Mucosa of rectum (tissue), 2 donors: ENCODE measurements around the gene ZSCAN23.
"Not testable (repeated sequence)": the region's sequence is repeated elsewhere in the genome, so short reads cannot be mapped to it uniquely, and the experiment has no call there.

Experiments used
- H3K27ac ChIP-seq, 2 donors: one replicate each; pipeline ENCODE4 v1.7.0; 2013; ENCODE audit warnings: inconsistent platforms in 2 of 2, low read depth in 2 of 2, low read length in 2 of 2
- H3K27me3 ChIP-seq, 2 donors: one replicate each; pipeline ENCODE4 v1.7.0; 2013; ENCODE audit warnings: low read length in 2 of 2; ENCODE audit not compliant: control insufficient read depth in 2 of 2, insufficient read depth in 2 of 2
- H3K36me3 ChIP-seq, 2 donors: one replicate each; pipeline ENCODE4 v1.7.0; 2013; ENCODE audit warnings: low read length in 2 of 2; ENCODE audit not compliant: control insufficient read depth in 2 of 2, insufficient read depth in 2 of 2
- H3K4me1 ChIP-seq, 2 donors: one replicate each; pipeline ENCODE4 v1.7.0; 2013; ENCODE audit warnings: low read length in 2 of 2, mild to moderate bottlenecking in 1 of 2; ENCODE audit not compliant: control insufficient read depth in 2 of 2, insufficient read depth in 2 of 2
- H3K4me3 ChIP-seq, 2 donors: one replicate each; pipeline ENCODE4 v1.7.0; 2013; ENCODE audit warnings: low read length in 2 of 2
- H3K9ac ChIP-seq, 2 donors: one replicate each; pipeline ENCODE4 v1.7.0; 2013; ENCODE audit warnings: low read length in 2 of 2, low read depth in 1 of 2, mild to moderate bottlenecking in 1 of 2
- H3K9me3 ChIP-seq, 2 donors: one replicate each; pipeline ENCODE4 v1.7.0; 2013; ENCODE audit warnings: low read length in 2 of 2; ENCODE audit not compliant: control insufficient read depth in 2 of 2
- donor health status: healthy.
- donor health status: Normal muscosa, but diverticular disease.

ZSCAN23 gene

GRCh38 chr6:28407401-28407800, 35.9 kb downstream of the ZSCAN23 start:
- Histone ChIP-seq H3K4me3 (no peak overlapping the region), H3K9ac (no peak overlapping the region), H3K4me1 (no peaks in the 10 kb centered on the region), H3K9me3 (no peaks in the 10 kb centered on the region), H3K27me3 (peaks cover 0 to 4% of the 10 kb centered on the region in 2 donors), H3K36me3 (no peaks in the 10 kb centered on the region), H3K27ac (no peak overlapping the region)

DNA sequence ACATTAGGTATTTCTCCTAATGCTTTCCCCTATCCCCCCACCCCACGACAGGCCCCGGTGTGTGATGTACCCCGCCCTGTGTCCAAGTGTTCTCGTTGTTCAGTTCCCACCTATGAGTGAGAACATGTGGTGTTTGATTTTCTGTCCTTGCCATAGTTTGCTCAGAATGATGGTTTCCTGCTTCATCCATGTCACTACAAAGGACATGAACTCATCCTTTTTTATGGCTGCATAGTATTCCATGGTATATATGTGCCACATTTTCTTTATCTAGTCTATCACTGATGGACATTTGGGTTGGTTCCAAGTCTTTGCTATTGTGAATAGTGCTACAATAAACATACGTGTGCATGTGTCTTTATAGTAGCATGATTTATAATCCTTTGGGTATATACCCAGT, 39.4 kb downstream of the ZSCAN23 start:
- not testable (repeated sequence) for H3K9ac ChIP-seq, H3K36me3 ChIP-seq, H3K4me3 ChIP-seq, H3K27ac ChIP-seq, H3K4me1 ChIP-seq, H3K27me3 ChIP-seq, H3K9me3 ChIP-seq

- Histone ChIP-seq H3K4me3 (no peak overlapping the region), H3K4me1 (peaks cover 0 to 2% of the 10 kb centered on the region in 2 donors), H3K36me3 (peaks cover 0 to 8% of the 10 kb centered on the region in 2 donors), H3K9ac (no peak overlapping the region), H3K27ac (no peak overlapping the region), H3K27me3 (peaks cover 0 to 3% of the 10 kb centered on the region in 2 donors), H3K9me3 (no peaks in the 10 kb centered on the region)
Measured at GRCh38 chr6:28402197-28402596, 41.1 kb downstream of the ZSCAN23 start.

- Histone ChIP-seq H3K36me3 (peaks cover 0 to 14% of the 10 kb centered on the region in 2 donors), H3K4me3 (no peak overlapping the region)
Measured at GRCh38 chr6:28401172-28401571, 42.1 kb downstream of the ZSCAN23 start.

GRCh38 chr6:28400122-28400451, 43.2 kb downstream of the ZSCAN23 start:
- H3K9me3 ChIP-seq = no peaks in the 10 kb centered on the region
- peaks cover 0 to 3% of the 10 kb centered on the region in 2 donors for H3K27me3 ChIP-seq
- H3K27ac ChIP-seq = peak overlapping the region in 1 of 2 donors; percentile 46
- H3K4me1 ChIP-seq = peaks cover 0 to 2% of the 10 kb centered on the region in 2 donors
- peaks cover 0 to 14% of the 10 kb centered on the region in 2 donors for H3K36me3 ChIP-seq
- H3K9ac ChIP-seq = peak overlapping the region; percentile 57 to 90
- peak overlapping the region; percentile 88 to 95 for H3K4me3 ChIP-seq

More at GRCh38 chr6:28401172-28401571, 42.1 kb downstream of the ZSCAN23 start:
- H3K4me1 ChIP-seq = peaks cover 0 to 2% of the 10 kb centered on the region in 2 donors
- H3K27ac ChIP-seq = no peak overlapping the region
- no peaks in the 10 kb centered on the region for H3K9me3 ChIP-seq
- H3K9ac ChIP-seq = no peak overlapping the region
- peaks cover 0 to 3% of the 10 kb centered on the region in 2 donors for H3K27me3 ChIP-seq

DNA sequence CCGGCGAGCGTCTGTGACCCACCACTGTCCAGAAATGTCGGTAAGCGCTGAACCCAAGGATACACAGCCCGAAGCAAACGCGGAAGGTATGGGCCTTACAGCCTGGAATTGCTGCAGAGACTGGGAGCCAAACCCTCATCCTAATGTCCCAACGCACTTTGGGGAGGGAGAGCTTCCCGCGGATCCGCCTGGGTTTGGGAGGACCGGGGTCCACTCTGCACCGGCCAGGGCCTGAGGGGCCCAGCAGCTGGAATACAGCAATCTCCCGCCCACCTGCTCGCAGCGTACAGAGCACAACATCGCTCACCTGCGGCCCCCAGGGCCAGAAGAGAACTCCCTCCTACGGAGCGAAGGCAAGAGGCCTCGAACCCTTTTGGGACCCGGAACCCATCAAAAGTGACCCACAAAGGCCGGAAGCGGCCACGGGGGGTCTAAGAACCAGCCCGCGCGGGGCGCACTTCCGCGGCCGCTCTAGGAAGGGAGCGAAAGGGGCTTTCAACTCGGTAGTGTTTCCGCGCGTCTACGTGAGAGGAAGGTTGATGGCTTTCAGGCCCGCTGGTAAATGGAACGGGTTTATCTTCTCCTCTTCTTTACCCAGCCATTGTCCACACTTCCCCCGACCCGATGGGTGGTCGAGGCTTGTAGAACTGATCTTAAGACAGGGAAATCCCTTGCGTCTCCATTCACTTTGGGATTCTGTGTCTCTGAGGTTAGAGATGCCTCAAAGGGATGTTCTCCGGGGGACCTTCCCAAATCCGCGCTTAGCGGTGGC, 43.8 kb downstream of the ZSCAN23 start, which contains the start of gene ZSCAN12:
Gene ZSCAN12 (minus strand): TSS at position 398 of the 772 bp plus-strand sequence. CDS start 1,342 bp downstream, outside the sequence.
- peaks cover 0 to 14% of the 10 kb centered on the region in 2 donors for H3K36me3 ChIP-seq
- peak within 1 kb of the TSS; percentile 6 to 46 for H3K27ac ChIP-seq
- peaks cover 0 to 2% of the 10 kb centered on the region in 2 donors for H3K4me1 ChIP-seq
- no peaks in the 10 kb centered on the region for H3K9me3 ChIP-seq
- H3K4me3 ChIP-seq = peak within 1 kb of the TSS; percentile 88 to 95
- peaks cover 0 to 3% of the 10 kb centered on the region in 2 donors for H3K27me3 ChIP-seq
- H3K9ac ChIP-seq = peak within 1 kb of the TSS; percentile 57 to 90

DNA sequence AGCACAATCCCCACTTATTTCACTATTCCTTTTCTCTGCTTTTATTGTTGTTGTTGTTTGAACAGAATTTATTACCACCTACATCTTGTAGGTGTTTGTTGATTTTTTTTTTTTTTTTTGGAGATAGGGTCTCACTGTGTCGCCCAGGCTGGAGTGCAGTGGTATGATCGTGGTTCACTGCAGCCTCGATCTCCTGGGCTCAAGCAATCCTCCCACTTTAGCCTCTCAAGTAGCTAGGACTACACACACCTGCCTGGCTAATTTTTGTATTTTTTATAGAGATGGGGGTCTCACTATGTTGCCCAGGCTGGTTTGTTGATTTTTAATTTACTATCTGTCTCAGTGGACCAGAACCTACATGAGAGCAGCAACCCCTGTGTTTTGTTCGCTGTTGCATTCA, 47.4 kb downstream of the ZSCAN23 start:
- Histone ChIP-seq H3K27ac (no peak overlapping the region), H3K27me3 (peaks cover 0 to 3% of the 10 kb centered on the region in 2 donors), H3K36me3 (peaks cover 5 to 28% of the 10 kb centered on the region in 2 donors), H3K4me3 (no peak overlapping the region), H3K9me3 (no peaks in the 10 kb centered on the region), H3K4me1 (peaks cover 0 to 2% of the 10 kb centered on the region in 2 donors), H3K9ac (no peak overlapping the region)

DNA sequence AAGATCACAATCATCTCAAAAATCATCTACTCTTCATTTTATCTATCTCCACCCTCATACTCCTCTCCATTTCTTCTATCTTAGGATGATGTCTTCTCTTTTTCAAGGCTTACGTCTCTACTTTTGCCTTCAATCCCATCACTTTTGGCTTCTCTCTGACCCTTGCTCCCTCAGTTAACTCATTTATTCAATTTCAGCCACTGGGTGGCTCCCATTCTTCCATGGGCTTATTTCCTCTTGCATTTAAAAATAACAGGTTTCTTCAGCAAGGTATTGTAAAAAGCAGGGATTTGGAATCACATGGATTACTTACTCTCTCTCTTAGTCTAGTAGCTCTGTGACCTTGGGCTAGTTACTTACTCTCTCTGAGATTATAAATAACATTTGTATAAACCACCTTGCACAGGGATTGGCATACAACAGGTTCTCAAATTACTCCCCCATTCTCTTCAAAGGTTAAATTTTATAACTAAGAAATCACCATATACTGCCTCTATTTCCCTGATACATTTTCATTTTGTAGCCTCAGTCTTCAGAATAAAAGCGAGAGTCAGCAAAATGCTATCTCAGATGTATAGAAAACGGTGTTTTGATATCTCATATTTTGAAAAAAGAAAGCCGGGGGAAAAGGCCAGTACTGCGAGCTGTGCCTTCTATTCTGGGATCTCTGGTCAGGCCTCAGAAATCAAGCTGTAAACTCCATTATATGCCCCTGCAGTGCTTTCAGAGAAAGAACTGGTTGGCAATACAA, 49.2 kb downstream of the ZSCAN23 start:
- Histone ChIP-seq H3K27ac (no peak overlapping the region), H3K4me3 (no peak overlapping the region), H3K27me3 (peaks cover 0 to under 1% of the 10 kb centered on the region in 2 donors), H3K4me1 (peaks cover 0 to 2% of the 10 kb centered on the region in 2 donors), H3K9me3 (no peaks in the 10 kb centered on the region), H3K36me3 (peaks cover 10 to 44% of the 10 kb centered on the region in 2 donors), H3K9ac (no peak overlapping the region)

- H3K36me3 ChIP-seq = peaks cover 10 to 32% of the 10 kb centered on the region in 2 donors
- H3K4me3 ChIP-seq = no peak overlapping the region
Measured at GRCh38 chr6:28390688-28391087, 52.6 kb downstream of the ZSCAN23 start.

GRCh38 chr6:28384143-28384533, 59.2 kb downstream of the ZSCAN23 start:
- H3K36me3 ChIP-seq = peaks cover 4 to 16% of the 10 kb centered on the region in 2 donors
- no peaks in the 10 kb centered on the region for H3K9me3 ChIP-seq
- peaks cover 0 to 2% of the 10 kb centered on the region in 2 donors for H3K4me1 ChIP-seq
- H3K4me3 ChIP-seq = no peak overlapping the region
- no peaks in the 10 kb centered on the region for H3K27me3 ChIP-seq
- H3K9ac ChIP-seq = no peak overlapping the region
- peak overlapping the region in 1 of 2 donors; percentile 71 for H3K27ac ChIP-seq

More at GRCh38 chr6:28390688-28391087, 52.6 kb downstream of the ZSCAN23 start:
- Histone ChIP-seq H3K9me3 (no peaks in the 10 kb centered on the region), H3K27me3 (no peaks in the 10 kb centered on the region), H3K9ac (no peak overlapping the region), H3K4me1 (no peaks in the 10 kb centered on the region), H3K27ac (no peak overlapping the region)
